WTC11 (cell line): ENCODE results near the gene TAS1R1.
A peak's percentile ranks its signal among the peaks of the same experiment; 100 is the strongest.

Experiments used
- ESRRA ChIP-seq: sonication (generic); formaldehyde crosslinking; IDR thresholded peaks from 2 replicates; pipeline ENCODE4 v1.8.1; 2022; ENCODE audit warnings: mild to moderate bottlenecking, missing genetic modification reagents, borderline replicate concordance
- JUN ChIP-seq: sonication (generic); formaldehyde crosslinking; IDR thresholded peaks from 2 replicates; pipeline ENCODE4 v1.8.0; 2023; ENCODE audit warnings: mild to moderate bottlenecking, missing genetic modification reagents
- NR1H2 ChIP-seq: sonication (generic); formaldehyde crosslinking; IDR thresholded peaks from 2 replicates; pipeline ENCODE4 v1.9.0; 2021; ENCODE audit warnings: mild to moderate bottlenecking, moderate library complexity, missing genetic modification reagents
- SP1 ChIP-seq: sonication (generic); formaldehyde crosslinking; conservative IDR thresholded peaks from 2 replicates; pipeline ENCODE4 v1.8.1; 2022; ENCODE audit warnings: missing genetic modification reagents
- TP53 ChIP-seq: sonication (generic); formaldehyde crosslinking; IDR thresholded peaks from 2 replicates; pipeline ENCODE4 v1.8.1; 2023; ENCODE audit warnings: mild to moderate bottlenecking, missing genetic modification reagents
- TF ChIP-seq, protein P1 (sequence below): fragments of 200-600 bp; IDR thresholded peaks from 2 replicates; pipeline ENCODE4 v1.8.0; 2022; ENCODE audit warnings: antibody characterized with exemption
- TF ChIP-seq, protein P2 (sequence below): sonication (generic); formaldehyde crosslinking; IDR thresholded peaks from 2 replicates; pipeline ENCODE4 v1.8.1; 2023; ENCODE audit warnings: mild to moderate bottlenecking, moderate library complexity, missing genetic modification reagents
- TF ChIP-seq, protein P3 (sequence below): sonication (generic); formaldehyde crosslinking; IDR thresholded peaks from 2 replicates; pipeline ENCODE4 v1.8.0; 2022; ENCODE audit warnings: mild to moderate bottlenecking, missing genetic modification reagents
- TF ChIP-seq, protein P4 (sequence below): sonication (generic); formaldehyde crosslinking; IDR thresholded peaks from 2 replicates; pipeline ENCODE4 v1.8.0; 2022; ENCODE audit warnings: mild to moderate bottlenecking, missing genetic modification reagents
- TF ChIP-seq, protein P5 (sequence below): sonication (generic); formaldehyde crosslinking; IDR thresholded peaks from 2 replicates; pipeline ENCODE4 v1.8.1; 2023; ENCODE audit warnings: mild to moderate bottlenecking, missing genetic modification reagents, moderate library complexity
- TF ChIP-seq, protein P6 (sequence below): sonication (generic); formaldehyde crosslinking; IDR thresholded peaks from 2 replicates; pipeline ENCODE4 v1.8.0; 2022; ENCODE audit warnings: missing genetic modification reagents
- TF ChIP-seq, protein P7 (sequence below): sonication (generic); formaldehyde crosslinking; IDR thresholded peaks from 2 replicates; pipeline ENCODE4 v1.8.1; 2022; ENCODE audit warnings: low read depth, missing genetic modification reagents, borderline replicate concordance

DNA sequence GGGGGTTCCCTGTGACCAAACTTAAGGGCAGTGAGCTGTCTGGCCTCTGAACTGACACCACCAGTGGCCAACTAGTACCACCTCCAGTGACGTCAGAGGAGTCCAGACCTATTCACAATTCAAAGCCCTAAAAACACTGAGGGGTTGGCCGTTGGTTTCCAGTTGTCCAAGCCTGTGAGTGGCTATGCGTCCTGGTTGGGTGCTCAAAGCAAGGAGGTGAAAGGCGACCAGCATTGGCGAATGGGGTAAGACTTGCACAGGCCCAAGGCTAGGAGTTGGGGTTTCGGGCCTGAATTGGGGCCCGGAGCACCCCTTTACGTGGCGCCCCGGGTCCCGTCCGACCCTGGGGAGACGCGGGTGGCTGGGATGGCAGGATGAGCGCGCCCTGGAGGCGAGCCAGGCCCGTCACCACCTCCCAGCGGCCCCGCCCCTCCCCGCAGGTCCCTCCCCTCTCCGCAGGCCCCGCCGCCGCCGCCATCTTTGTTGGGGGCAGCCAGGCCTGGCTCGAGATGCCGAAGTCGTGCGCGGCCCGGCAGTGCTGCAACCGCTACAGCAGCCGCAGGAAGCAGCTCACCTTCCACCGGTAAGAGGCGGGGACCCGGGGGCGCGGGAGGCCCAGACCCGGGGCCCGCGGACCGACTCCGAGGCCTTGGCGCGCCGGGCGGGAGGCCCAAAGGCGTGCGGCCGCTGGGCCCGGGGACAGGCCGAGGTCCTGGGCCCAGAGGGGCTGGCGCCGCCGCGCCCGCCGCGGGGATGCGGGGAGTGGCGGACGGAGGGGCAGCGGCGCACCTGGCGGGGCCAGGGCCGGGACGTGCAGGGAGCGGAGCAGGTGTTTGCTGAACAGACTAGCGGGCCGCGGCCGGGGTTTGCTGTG is 69.8 kb downstream of the TAS1R1 start, which contains the start of gene THAP3:
- TF ChIP-seq, protein P1, sequence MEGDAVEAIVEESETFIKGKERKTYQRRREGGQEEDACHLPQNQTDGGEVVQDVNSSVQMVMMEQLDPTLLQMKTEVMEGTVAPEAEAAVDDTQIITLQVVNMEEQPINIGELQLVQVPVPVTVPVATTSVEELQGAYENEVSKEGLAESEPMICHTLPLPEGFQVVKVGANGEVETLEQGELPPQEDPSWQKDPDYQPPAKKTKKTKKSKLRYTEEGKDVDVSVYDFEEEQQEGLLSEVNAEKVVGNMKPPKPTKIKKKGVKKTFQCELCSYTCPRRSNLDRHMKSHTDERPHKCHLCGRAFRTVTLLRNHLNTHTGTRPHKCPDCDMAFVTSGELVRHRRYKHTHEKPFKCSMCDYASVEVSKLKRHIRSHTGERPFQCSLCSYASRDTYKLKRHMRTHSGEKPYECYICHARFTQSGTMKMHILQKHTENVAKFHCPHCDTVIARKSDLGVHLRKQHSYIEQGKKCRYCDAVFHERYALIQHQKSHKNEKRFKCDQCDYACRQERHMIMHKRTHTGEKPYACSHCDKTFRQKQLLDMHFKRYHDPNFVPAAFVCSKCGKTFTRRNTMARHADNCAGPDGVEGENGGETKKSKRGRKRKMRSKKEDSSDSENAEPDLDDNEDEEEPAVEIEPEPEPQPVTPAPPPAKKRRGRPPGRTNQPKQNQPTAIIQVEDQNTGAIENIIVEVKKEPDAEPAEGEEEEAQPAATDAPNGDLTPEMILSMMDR = no peak
- peak; percentile 59; the same call in 1 of the 2 replicates for TF ChIP-seq JUN (CRISPR knock-in tag)
- TF ChIP-seq, protein P2, sequence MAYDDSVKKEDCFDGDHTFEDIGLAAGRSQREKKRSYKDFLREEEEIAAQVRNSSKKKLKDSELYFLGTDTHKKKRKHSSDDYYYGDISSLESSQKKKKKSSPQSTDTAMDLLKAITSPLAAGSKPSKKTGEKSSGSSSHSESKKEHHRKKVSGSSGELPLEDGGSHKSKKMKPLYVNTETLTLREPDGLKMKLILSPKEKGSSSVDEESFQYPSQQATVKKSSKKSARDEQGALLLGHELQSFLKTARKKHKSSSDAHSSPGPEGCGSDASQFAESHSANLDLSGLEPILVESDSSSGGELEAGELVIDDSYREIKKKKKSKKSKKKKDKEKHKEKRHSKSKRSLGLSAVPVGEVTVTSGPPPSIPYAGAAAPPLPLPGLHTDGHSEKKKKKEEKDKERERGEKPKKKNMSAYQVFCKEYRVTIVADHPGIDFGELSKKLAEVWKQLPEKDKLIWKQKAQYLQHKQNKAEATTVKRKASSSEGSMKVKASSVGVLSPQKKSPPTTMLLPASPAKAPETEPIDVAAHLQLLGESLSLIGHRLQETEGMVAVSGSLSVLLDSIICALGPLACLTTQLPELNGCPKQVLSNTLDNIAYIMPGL (CRISPR knock-in tag) = peak; percentile 64; the same call in 1 of the 2 replicates
- TF ChIP-seq NR1H2 (CRISPR knock-in tag) = no peak
- TF ChIP-seq, protein P3, sequence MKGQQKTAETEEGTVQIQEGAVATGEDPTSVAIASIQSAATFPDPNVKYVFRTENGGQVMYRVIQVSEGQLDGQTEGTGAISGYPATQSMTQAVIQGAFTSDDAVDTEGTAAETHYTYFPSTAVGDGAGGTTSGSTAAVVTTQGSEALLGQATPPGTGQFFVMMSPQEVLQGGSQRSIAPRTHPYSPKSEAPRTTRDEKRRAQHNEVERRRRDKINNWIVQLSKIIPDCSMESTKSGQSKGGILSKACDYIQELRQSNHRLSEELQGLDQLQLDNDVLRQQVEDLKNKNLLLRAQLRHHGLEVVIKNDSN (CRISPR knock-in tag) = no peak
- TF ChIP-seq, protein P4, sequence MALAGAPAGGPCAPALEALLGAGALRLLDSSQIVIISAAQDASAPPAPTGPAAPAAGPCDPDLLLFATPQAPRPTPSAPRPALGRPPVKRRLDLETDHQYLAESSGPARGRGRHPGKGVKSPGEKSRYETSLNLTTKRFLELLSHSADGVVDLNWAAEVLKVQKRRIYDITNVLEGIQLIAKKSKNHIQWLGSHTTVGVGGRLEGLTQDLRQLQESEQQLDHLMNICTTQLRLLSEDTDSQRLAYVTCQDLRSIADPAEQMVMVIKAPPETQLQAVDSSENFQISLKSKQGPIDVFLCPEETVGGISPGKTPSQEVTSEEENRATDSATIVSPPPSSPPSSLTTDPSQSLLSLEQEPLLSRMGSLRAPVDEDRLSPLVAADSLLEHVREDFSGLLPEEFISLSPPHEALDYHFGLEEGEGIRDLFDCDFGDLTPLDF = no peak; the same call in 1 of the 2 replicates
- peak; percentile 80 for TF ChIP-seq SP1 (CRISPR knock-in tag)
- TF ChIP-seq ESRRA (CRISPR knock-in tag) = no peak
- TF ChIP-seq, protein P5, sequence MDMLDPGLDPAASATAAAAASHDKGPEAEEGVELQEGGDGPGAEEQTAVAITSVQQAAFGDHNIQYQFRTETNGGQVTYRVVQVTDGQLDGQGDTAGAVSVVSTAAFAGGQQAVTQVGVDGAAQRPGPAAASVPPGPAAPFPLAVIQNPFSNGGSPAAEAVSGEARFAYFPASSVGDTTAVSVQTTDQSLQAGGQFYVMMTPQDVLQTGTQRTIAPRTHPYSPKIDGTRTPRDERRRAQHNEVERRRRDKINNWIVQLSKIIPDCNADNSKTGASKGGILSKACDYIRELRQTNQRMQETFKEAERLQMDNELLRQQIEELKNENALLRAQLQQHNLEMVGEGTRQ (CRISPR knock-in tag) = no peak
- TF ChIP-seq, protein P6, sequence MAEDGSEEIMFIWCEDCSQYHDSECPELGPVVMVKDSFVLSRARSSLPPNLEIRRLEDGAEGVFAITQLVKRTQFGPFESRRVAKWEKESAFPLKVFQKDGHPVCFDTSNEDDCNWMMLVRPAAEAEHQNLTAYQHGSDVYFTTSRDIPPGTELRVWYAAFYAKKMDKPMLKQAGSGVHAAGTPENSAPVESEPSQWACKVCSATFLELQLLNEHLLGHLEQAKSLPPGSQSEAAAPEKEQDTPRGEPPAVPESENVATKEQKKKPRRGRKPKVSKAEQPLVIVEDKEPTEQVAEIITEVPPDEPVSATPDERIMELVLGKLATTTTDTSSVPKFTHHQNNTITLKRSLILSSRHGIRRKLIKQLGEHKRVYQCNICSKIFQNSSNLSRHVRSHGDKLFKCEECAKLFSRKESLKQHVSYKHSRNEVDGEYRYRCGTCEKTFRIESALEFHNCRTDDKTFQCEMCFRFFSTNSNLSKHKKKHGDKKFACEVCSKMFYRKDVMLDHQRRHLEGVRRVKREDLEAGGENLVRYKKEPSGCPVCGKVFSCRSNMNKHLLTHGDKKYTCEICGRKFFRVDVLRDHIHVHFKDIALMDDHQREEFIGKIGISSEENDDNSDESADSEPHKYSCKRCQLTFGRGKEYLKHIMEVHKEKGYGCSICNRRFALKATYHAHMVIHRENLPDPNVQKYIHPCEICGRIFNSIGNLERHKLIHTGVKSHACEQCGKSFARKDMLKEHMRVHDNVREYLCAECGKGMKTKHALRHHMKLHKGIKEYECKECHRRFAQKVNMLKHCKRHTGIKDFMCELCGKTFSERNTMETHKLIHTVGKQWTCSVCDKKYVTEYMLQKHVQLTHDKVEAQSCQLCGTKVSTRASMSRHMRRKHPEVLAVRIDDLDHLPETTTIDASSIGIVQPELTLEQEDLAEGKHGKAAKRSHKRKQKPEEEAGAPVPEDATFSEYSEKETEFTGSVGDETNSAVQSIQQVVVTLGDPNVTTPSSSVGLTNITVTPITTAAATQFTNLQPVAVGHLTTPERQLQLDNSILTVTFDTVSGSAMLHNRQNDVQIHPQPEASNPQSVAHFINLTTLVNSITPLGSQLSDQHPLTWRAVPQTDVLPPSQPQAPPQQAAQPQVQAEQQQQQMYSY (CRISPR knock-in tag) = no peak
- TF ChIP-seq TP53 (CRISPR knock-in tag) = no peak
- TF ChIP-seq, protein P7, sequence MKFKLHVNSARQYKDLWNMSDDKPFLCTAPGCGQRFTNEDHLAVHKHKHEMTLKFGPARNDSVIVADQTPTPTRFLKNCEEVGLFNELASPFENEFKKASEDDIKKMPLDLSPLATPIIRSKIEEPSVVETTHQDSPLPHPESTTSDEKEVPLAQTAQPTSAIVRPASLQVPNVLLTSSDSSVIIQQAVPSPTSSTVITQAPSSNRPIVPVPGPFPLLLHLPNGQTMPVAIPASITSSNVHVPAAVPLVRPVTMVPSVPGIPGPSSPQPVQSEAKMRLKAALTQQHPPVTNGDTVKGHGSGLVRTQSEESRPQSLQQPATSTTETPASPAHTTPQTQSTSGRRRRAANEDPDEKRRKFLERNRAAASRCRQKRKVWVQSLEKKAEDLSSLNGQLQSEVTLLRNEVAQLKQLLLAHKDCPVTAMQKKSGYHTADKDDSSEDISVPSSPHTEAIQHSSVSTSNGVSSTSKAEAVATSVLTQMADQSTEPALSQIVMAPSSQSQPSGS (CRISPR knock-in tag) = no peak
